GM12878 (cell line): ENCODE results near the gene KIAA0319L. TPM values are rescaled to one million over a fixed set of nuclear protein-coding genes. Genes with fewer than 3 reads are reported as not detected.
A peak's percentile ranks its signal among the peaks of the same experiment; 100 is the strongest.

Experiments used
- ATAC-seq: fragments of 200-7000 bp; cut with Tn5 transposase; 3 replicates; pipeline ENCODE4 v1.9.1; 2020; ENCODE audit warnings: mild to moderate bottlenecking, moderate library complexity
- BruUV-seq: library from RNA; stranded (reverse); fragments of 400-500 nt; replicated peaks from 2 replicates; lab custom pipeline; 2021; lab: Mats Ljungman, UMichigan
- CTCF ChIA-PET: fragments of 300-600 bp; sonication (Branson Sonifier 250); formaldehyde crosslinking; extraction: SDS; loops from one replicate; lab custom pipeline; 2021; ENCODE audit warnings: inconsistent platforms; lab: Yijun Ruan, JAX
- POLR2A ChIA-PET: fragments of 350-600 bp; formaldehyde crosslinking; extraction: SDS; loops from one replicate; lab custom pipeline; 2021; ENCODE audit warnings: inconsistent platforms; lab: Charles Lee
- RAD21 ChIA-PET: fragments of 300-600 bp; sonication (Branson Sonifier 250); formaldehyde crosslinking; loops from one replicate; lab custom pipeline; 2023; ENCODE audit warnings: antibody characterized with exemption; ENCODE audit not compliant: unreplicated experiment; lab: Charles Lee
- SMC1A ChIA-PET: fragments of 300-600 bp; sonication (Branson Sonifier 250); formaldehyde crosslinking; loops from one replicate; lab custom pipeline; 2023; ENCODE audit not compliant: unreplicated experiment, uncharacterized antibody; lab: Charles Lee
- DNase-seq: peaks from one replicate; pipeline ENCODE4 v3.0.0-alpha.2; 2011; ENCODE audit warnings: low read depth, low spot score
- FAIRE-seq: peaks from 3 replicates; lab custom pipeline; 2011; peaks lifted over from hg19 to GRCh38; lab: Jason Lieb, UNC
- H2AFZ ChIP-seq: 2 replicates; pipeline ENCODE4 v1.6.0; 2011; ENCODE audit warnings: low read depth, low read length, control low read depth; ENCODE audit not compliant: control insufficient read depth
- H3K27ac ChIP-seq: 2 replicates; pipeline ENCODE4 v1.5.1; 2011; ENCODE audit warnings: control low read depth; ENCODE audit not compliant: control insufficient read depth, insufficient read depth
- H3K27me3 ChIP-seq, 2 experiments: replicated peaks in 1 of 2; 2 replicates each; pipeline versions ENCODE4 v1.6.0 to v1.6.1; 2011; ENCODE audit warnings: low read length in 1 of 2; ENCODE audit not compliant: control insufficient read depth in 2 of 2, insufficient read depth in 2 of 2
- H3K36me3 ChIP-seq, 2 experiments: 2 replicates each; pipeline ENCODE4 v1.5.1; 2011; ENCODE audit warnings: low read length in 1 of 2; ENCODE audit not compliant: control insufficient read depth in 2 of 2, insufficient read depth in 2 of 2
- H3K4me1 ChIP-seq: 2 replicates; pipeline ENCODE4 v1.6.1; 2011; ENCODE audit warnings: mild to moderate bottlenecking, low read length, moderate library complexity, mixed read lengths; ENCODE audit not compliant: control insufficient read depth, insufficient read depth
- H3K4me2 ChIP-seq: 2 replicates; pipeline ENCODE4 v1.6.0; 2011; ENCODE audit warnings: control low read depth; ENCODE audit not compliant: control insufficient read depth, insufficient read depth
- H3K4me3 ChIP-seq: fragments of 200-600 bp; sonication (generic); 2 replicates; pipeline ENCODE4 v1.5.1; 2016
- H3K79me2 ChIP-seq: 2 replicates; pipeline ENCODE4 v1.6.0; 2011; ENCODE audit warnings: low read length; ENCODE audit not compliant: control insufficient read depth, insufficient read depth
- H3K9ac ChIP-seq: 2 replicates; pipeline ENCODE4 v1.8.0; 2011; ENCODE audit warnings: low read length, control low read depth, mixed read lengths; ENCODE audit not compliant: control insufficient read depth, insufficient read depth
- H3K9me3 ChIP-seq: replicated peaks from 3 replicates; pipeline ENCODE4 v1.5.1; 2011; ENCODE audit warnings: mild to moderate bottlenecking, low read length; ENCODE audit not compliant: control insufficient read depth, insufficient read depth
- H4K20me1 ChIP-seq: 2 replicates; pipeline ENCODE4 v1.6.0; 2011; ENCODE audit not compliant: control insufficient read depth, insufficient read depth
- E2F4 ChIP-seq: IDR thresholded peaks from 2 replicates; pipeline ENCODE4 v1.6.1; 2012; ENCODE audit warnings: low read depth, low read length, improper control_type of control experiment
- MEF2B ChIP-seq: fragments of 450-650 bp; IDR thresholded peaks from 2 replicates; pipeline ENCODE4 v1.6.1; 2018; ENCODE audit warnings: mild to moderate bottlenecking, moderate library complexity; ENCODE audit not compliant: partially characterized antibody, poor library complexity, severe bottlenecking
- REST ChIP-seq: IDR thresholded peaks from 2 replicates; pipeline ENCODE4 v1.6.1; 2012; ENCODE audit warnings: mild to moderate bottlenecking, low read depth, low read length
- RUNX3 ChIP-seq: IDR thresholded peaks from 2 replicates; pipeline ENCODE4 v1.6.1; 2012; ENCODE audit warnings: low read length, inconsistent platforms
- SMC3 ChIP-seq: IDR thresholded peaks from 2 replicates; pipeline ENCODE4 v1.6.1; 2011; ENCODE audit warnings: low read length, improper control_type of control experiment, borderline replicate concordance
- ZBTB40 ChIP-seq: fragments of 450-650 bp; IDR thresholded peaks from 2 replicates; pipeline ENCODE4 v1.6.1; 2016; ENCODE audit warnings: mild to moderate bottlenecking, moderate library complexity, borderline replicate concordance
- WGBS: methylation state at CpG from one replicate; pipeline ENCODE4 v1.1.6; 2016; ENCODE audit warnings: low lambda C conversion rate; ENCODE audit not compliant: insufficient replicate concordance, insufficient coverage; ENCODE audit errors: missing lambda C conversion rate; 5-methylcytosine and 5-hydroxymethylcytosine counted together
- in situ Hi-C: fragments of 300-500 bp; cut with MboI; formaldehyde crosslinking; loops from 9 replicates; pipeline ENCODE4 v1.14.3; 2018; ENCODE audit warnings: mixed read lengths
- intact Hi-C: fragments of 100-400 bp; cut with micrococcal nuclease; formaldehyde crosslinking; loops from one replicate; pipeline ENCODE4 v1.14.2; 2022; ENCODE audit not compliant: unreplicated experiment
- polyA plus RNA-seq, 11 experiments: library from polyadenylated mRNA; depleted of rRNA in 4 of 11; unstranded in 6 of 11; stranded (reverse) in 5 of 11; fragments of >200 nt; fragmentation: Nextera tagmentation in 4 of 11; fragmentation: Illumina TruSeq in 1 of 11; extraction: Ambion mirVana in 4 of 11; extraction: Trizol in 1 of 11; gene quantifications; 1 replicate in 1 of 11; 2 replicates in 10 of 11; pipeline versions ENCODE4 v1.2.1 to v1.2.3, GENCODE V29; 2011 to 2016; ENCODE audit warnings: inconsistent platforms in 2 of 11, missing spikeins in 2 of 11, low read depth in 1 of 11
- total RNA-seq, 4 experiments: library from RNA; depleted of rRNA in 3 of 4; stranded (reverse); fragments of >200 nt in 3 of 4; fragmentation: Illumina TruSeq in 1 of 4; extraction: Trizol in 1 of 4; gene quantifications; 2 replicates each; pipeline versions ENCODE4 v1.2.1 to v1.2.3, GENCODE V29; 2013 to 2021
- TF ChIP-seq, protein P1 (sequence below): IDR thresholded peaks from 2 replicates; pipeline ENCODE4 v1.6.1; 2012; ENCODE audit warnings: low read length, inconsistent platforms
- TF ChIP-seq, protein P2 (sequence below): fragments of 150-350 bp; IDR thresholded peaks from 2 replicates; pipeline ENCODE4 v1.6.1; 2014; ENCODE audit warnings: mild to moderate bottlenecking, low read depth, low read length
- TF ChIP-seq, protein P3 (sequence below): IDR thresholded peaks from 2 replicates; pipeline ENCODE4 v1.6.1; 2011; ENCODE audit warnings: low read depth, mild to moderate bottlenecking, low read length, moderate library complexity, borderline replicate concordance; ENCODE audit errors: extremely low read depth

The KIAA0319L gene
- total and polyA plus RNA-seq, 10 of the 15 experiments (the other 5 are each of a cell fraction or from before 2014, with no cell fraction given): 2.6 to 57.8 (median 25.4) TPM

GRCh38 chr1:35488336-35488735 is 68.9 kb downstream of the KIAA0319L start:
- Histone ChIP-seq H3K4me1 (0 out of 2 replicates have a peak, but pooled peaks cover 3% of the 10 kb centered on the region), H3K4me3 (no peak overlapping the region), H3K27ac (no peak overlapping the region), H3K9me3 (peaks cover 15% of the 10 kb centered on the region), H3K27me3 (no peaks in the 10 kb centered on the region), H3K36me3 (no peaks in the 10 kb centered on the region; a peak in 1 of 4 replicates), H2AFZ (no peak overlapping the region), H4K20me1 (no peaks in the 10 kb centered on the region), H3K4me2 (0 out of 2 replicates have a peak overlapping the region, but pooled peaks have one; percentile 8), H3K79me2 (no peaks in the 10 kb centered on the region; the same call in 1 of the 2 replicates), H3K9ac (no peak overlapping the region)
- ATAC-seq (no peak), DNase-seq (no peak), FAIRE-seq (no peak)
- in situ Hi-C loops: no loop called here
- 50% methylated on average over 2 of the region's 2 CpGs for WGBS
- RAD21 ChIA-PET: interaction anchor here (1.0 kb wide), 1 partner anchor 31 kb away, joined by 3 read pairs; no protein-coding TSS in a partner anchor
- SMC1A ChIA-PET: interaction anchor here (0.9 to 3.3 kb wide), 5 partner anchors 12 to 53 kb away, joined by 3 to 16 read pairs (median 6); no protein-coding TSS in a partner anchor
- no TSS peak for BruUV-seq
- intact Hi-C loops: no loop called here
- POLR2A ChIA-PET: interaction anchor here (0.6 to 1.2 kb wide), 2 partner anchors 49 to 209 kb away, joined by 4 to 6 read pairs; no protein-coding TSS in a partner anchor
- CTCF ChIA-PET: interaction anchor here (1.1 to 1.4 kb wide), 2 partner anchors 14 to 38 kb away, joined by 3 to 4 read pairs; no protein-coding TSS in a partner anchor
- TF ChIP-seq SMC3 (no peak), RUNX3 (no peak), REST (no peak), E2F4 (no peak), MEF2B (no peak), ZBTB40 (no peak)
- TF ChIP-seq, protein P1, sequence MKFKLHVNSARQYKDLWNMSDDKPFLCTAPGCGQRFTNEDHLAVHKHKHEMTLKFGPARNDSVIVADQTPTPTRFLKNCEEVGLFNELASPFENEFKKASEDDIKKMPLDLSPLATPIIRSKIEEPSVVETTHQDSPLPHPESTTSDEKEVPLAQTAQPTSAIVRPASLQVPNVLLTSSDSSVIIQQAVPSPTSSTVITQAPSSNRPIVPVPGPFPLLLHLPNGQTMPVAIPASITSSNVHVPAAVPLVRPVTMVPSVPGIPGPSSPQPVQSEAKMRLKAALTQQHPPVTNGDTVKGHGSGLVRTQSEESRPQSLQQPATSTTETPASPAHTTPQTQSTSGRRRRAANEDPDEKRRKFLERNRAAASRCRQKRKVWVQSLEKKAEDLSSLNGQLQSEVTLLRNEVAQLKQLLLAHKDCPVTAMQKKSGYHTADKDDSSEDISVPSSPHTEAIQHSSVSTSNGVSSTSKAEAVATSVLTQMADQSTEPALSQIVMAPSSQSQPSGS: no peak
- TF ChIP-seq, protein P2, sequence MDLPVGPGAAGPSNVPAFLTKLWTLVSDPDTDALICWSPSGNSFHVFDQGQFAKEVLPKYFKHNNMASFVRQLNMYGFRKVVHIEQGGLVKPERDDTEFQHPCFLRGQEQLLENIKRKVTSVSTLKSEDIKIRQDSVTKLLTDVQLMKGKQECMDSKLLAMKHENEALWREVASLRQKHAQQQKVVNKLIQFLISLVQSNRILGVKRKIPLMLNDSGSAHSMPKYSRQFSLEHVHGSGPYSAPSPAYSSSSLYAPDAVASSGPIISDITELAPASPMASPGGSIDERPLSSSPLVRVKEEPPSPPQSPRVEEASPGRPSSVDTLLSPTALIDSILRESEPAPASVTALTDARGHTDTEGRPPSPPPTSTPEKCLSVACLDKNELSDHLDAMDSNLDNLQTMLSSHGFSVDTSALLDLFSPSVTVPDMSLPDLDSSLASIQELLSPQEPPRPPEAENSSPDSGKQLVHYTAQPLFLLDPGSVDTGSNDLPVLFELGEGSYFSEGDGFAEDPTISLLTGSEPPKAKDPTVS: no peak
- TF ChIP-seq, protein P3, sequence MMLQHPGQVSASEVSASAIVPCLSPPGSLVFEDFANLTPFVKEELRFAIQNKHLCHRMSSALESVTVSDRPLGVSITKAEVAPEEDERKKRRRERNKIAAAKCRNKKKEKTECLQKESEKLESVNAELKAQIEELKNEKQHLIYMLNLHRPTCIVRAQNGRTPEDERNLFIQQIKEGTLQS: no peak
